Endothelial cell of umbilical vein (primary cell): ENCODE data around the gene TCF25. TPM values are rescaled to one million over a fixed set of nuclear protein-coding genes. Genes with fewer than 3 reads are reported as not detected.

Experiments used
- BruUV-seq: library from RNA; stranded (reverse); fragments of 400-500 nt; replicated peaks from 2 replicates; lab custom pipeline; 2021; lab: Mats Ljungman, UMichigan
- CTCF ChIA-PET: fragments of 300-600, 350-600 bp; sonication (Branson Sonifier 250); formaldehyde crosslinking; loops from one replicate; lab custom pipeline; 2021; ENCODE audit warnings: antibody characterized with exemption, inconsistent platforms; lab: Charles Lee
- POLR2A ChIA-PET: fragments of 300-600, 350-600 bp; sonication (Branson Sonifier 250); formaldehyde crosslinking; loops from one replicate; lab custom pipeline; 2021; ENCODE audit warnings: antibody characterized with exemption, inconsistent platforms; lab: Charles Lee
- DNase-seq: peaks from one replicate; pipeline ENCODE4 v3.0.0-alpha.2; 2011; ENCODE audit warnings: low read depth, low spot score
- FAIRE-seq: peaks from 2 replicates; lab custom pipeline; 2011; peaks lifted over from hg19 to GRCh38; lab: Jason Lieb, UNC
- H2AFZ ChIP-seq: 2 replicates; pipeline ENCODE4 v1.6.0; 2012; ENCODE audit warnings: low read depth, low read length, control low read depth, inconsistent platforms
- H3K27ac ChIP-seq: 2 replicates; pipeline ENCODE4 v1.5.1; 2011; ENCODE audit warnings: low read depth, mild to moderate bottlenecking, control low read depth, low read length, moderate library complexity; ENCODE audit not compliant: insufficient read depth
- H3K27me3 ChIP-seq, 2 experiments: 2 replicates each; pipeline versions ENCODE4 v1.6.0 to v1.6.1; 2011; ENCODE audit warnings: low read length in 2 of 2, mixed read lengths in 1 of 2; ENCODE audit not compliant: control insufficient read depth in 2 of 2, insufficient read depth in 2 of 2
- H3K36me3 ChIP-seq, 2 experiments: 2 replicates in 1 of 2; 3 replicates in 1 of 2; pipeline ENCODE4 v1.5.1; 2011; ENCODE audit warnings: low read length in 2 of 2, mild to moderate bottlenecking in 1 of 2, moderate library complexity in 1 of 2; ENCODE audit not compliant: control insufficient read depth in 2 of 2, insufficient read depth in 2 of 2; ENCODE audit errors: extremely low read depth in 1 of 2
- H3K4me1 ChIP-seq: 3 replicates; pipeline ENCODE4 v1.5.1; 2011; ENCODE audit warnings: mild to moderate bottlenecking, low read length; ENCODE audit not compliant: control insufficient read depth, insufficient read depth; ENCODE audit errors: extremely low read depth
- H3K4me2 ChIP-seq: 2 replicates; pipeline ENCODE4 v1.6.1; 2011; ENCODE audit warnings: low read length, control low read depth, mixed read lengths; ENCODE audit not compliant: insufficient read depth
- H3K4me3 ChIP-seq, 3 experiments: fragments of 200-600 bp in 1 of 3; sonication (generic), shearing (Covaris generic) in 1 of 3; replicated peaks in 1 of 3; 2 replicates each; pipeline ENCODE4 v1.5.1; 2011 to 2016; ENCODE audit warnings: control low read depth in 3 of 3, low read length in 3 of 3, mild to moderate bottlenecking in 2 of 3, inconsistent platforms in 1 of 3, low read depth in 1 of 3, moderate library complexity in 1 of 3; ENCODE audit not compliant: insufficient read depth in 1 of 3
- H3K79me2 ChIP-seq: 2 replicates; pipeline ENCODE4 v1.6.0; 2012; ENCODE audit warnings: low read length, inconsistent platforms; ENCODE audit not compliant: control insufficient read depth, insufficient read depth
- H3K9ac ChIP-seq: replicated peaks from 2 replicates; pipeline ENCODE3; 2011; ENCODE audit warnings: low read length, control low read depth; ENCODE audit not compliant: insufficient read depth; ENCODE audit errors: extremely low read depth
- H3K9me1 ChIP-seq: replicated peaks from 3 replicates; pipeline ENCODE4 v1.6.0; 2011; ENCODE audit warnings: mild to moderate bottlenecking, low read length; ENCODE audit not compliant: control insufficient read depth, insufficient read depth; ENCODE audit errors: extremely low read depth
- H3K9me3 ChIP-seq: replicated peaks from 2 replicates; pipeline ENCODE4 v1.5.1; 2012; ENCODE audit warnings: low read length, inconsistent platforms; ENCODE audit not compliant: control insufficient read depth, insufficient read depth
- H4K20me1 ChIP-seq: replicated peaks from 2 replicates; pipeline ENCODE3; 2011; ENCODE audit warnings: mild to moderate bottlenecking, low read length; ENCODE audit not compliant: control insufficient read depth, insufficient read depth; ENCODE audit errors: extremely low read depth
- CTCF ChIP-seq, 2 donors: IDR thresholded peaks; 1 replicate in 1 of 2; 2 replicates in 1 of 2; pipeline ENCODE4 v1.5.1; 2011; ENCODE audit warnings: low read length in 2 of 2, mild to moderate bottlenecking in 2 of 2, moderate library complexity in 2 of 2, control low read depth in 1 of 2, inconsistent platforms in 1 of 2, low read depth in 1 of 2; ENCODE audit not compliant: insufficient read depth in 1 of 2; ENCODE audit errors: extremely low read depth in 1 of 2
- EZH2 ChIP-seq: IDR thresholded peaks from 2 replicates; pipeline ENCODE4 v1.6.1; 2012; ENCODE audit warnings: borderline replicate concordance, low read depth, mild to moderate bottlenecking, moderate library complexity, low read length, inconsistent platforms; ENCODE audit not compliant: severe bottlenecking
- FOS ChIP-seq: IDR thresholded peaks from 2 replicates; pipeline ENCODE4 v1.6.1; 2011; ENCODE audit warnings: mild to moderate bottlenecking, low read length, moderate library complexity, borderline replicate concordance; ENCODE audit not compliant: insufficient read depth
- GATA2 ChIP-seq: IDR thresholded peaks from 2 replicates; pipeline ENCODE4 v1.7.0; 2011; ENCODE audit warnings: low read depth, mild to moderate bottlenecking, moderate library complexity, mixed read lengths, low read length; ENCODE audit not compliant: insufficient read length, insufficient read depth
- JUN ChIP-seq: IDR thresholded peaks from 2 replicates; pipeline ENCODE4 v1.6.1; 2011; ENCODE audit warnings: borderline replicate concordance, low read depth; ENCODE audit not compliant: insufficient read length, insufficient read depth
- MAX ChIP-seq: IDR thresholded peaks from 2 replicates; pipeline ENCODE4 v1.6.1; 2011; ENCODE audit not compliant: insufficient read depth, insufficient read length
- MYC ChIP-seq: IDR thresholded peaks from one replicate; pipeline ENCODE4 v1.6.1; 2011; ENCODE audit warnings: mild to moderate bottlenecking, low read depth, low read length
- POLR2A ChIP-seq: IDR thresholded peaks from 2 replicates; pipeline ENCODE4 v1.6.1; 2012; ENCODE audit warnings: low read depth, mild to moderate bottlenecking, control low read depth, low read length
- POLR2AphosphoS5 ChIP-seq: IDR thresholded peaks from 2 replicates; pipeline ENCODE4 v1.6.1; 2012; ENCODE audit warnings: low read depth, mild to moderate bottlenecking, control low read depth, low read length, moderate library complexity; ENCODE audit not compliant: insufficient read depth
- dilution Hi-C: fragments of 300-500 bp; cut with MboI; formaldehyde crosslinking; loops from one replicate; pipeline ENCODE4 v1.15.0; 2019; ENCODE audit warnings: low sequenced_read_pairs; ENCODE audit not compliant: extremely low pct_ligation_motif_present
- intact Hi-C: fragments of 100-400 bp; cut with micrococcal nuclease; formaldehyde crosslinking; loops from one replicate; pipeline ENCODE4 v1.10.0; 2022
- polyA plus RNA-seq, 4 experiments: library from polyadenylated mRNA; depleted of rRNA in 3 of 4; stranded (reverse) in 3 of 4; unstranded in 1 of 4; fragments of >200 nt; gene quantifications; 2 replicates each; pipeline versions ENCODE4 v1.2.1 to v1.2.3, GENCODE V29; 2011 to 2012; ENCODE audit warnings: missing spikeins in 1 of 4
- total RNA-seq: library from RNA; stranded (reverse); gene quantifications from 2 replicates; pipeline ENCODE4 v1.2.3, GENCODE V29; 2021

Gene TCF25
- total and polyA plus RNA-seq, 2 donors (not counting 3 experiments of a cell fraction or from before 2014, with no cell fraction given): 193 to 234 TPM

DNA sequence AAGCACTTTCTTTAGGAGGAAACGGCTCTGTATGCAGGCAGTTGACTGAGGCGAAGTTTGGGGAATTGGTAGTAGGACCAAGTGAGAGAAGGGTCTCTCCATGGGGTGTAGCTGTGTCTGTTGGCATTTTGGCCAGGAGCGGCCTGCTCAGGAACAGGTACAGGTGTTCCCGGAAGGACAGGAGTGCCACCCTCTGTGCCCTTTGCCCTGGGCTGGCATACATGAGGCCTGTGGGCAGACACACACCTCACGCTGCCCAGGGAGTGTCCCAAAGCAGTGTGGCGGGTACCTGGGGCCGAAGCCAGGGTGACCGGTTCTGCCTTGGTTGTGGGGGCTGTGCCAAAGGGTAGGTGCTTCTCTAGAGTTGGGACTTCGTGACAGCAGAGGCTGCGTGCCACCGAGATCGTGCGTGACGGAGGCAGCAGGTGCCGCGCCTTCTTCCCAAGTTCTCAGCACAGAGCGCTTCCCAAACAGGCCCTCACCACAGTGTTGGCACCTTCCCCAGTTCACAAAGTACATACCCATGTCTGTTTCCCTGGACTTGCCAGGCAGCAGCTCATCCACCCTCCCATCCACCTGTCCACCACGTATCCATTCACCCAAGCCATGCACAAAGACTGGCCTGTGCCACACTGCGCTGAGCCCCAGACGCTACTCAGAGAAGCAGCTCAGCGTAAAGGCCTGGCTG lies 19.9 kb upstream of the TCF25 start:
- Histone ChIP-seq H3K36me3 (no peaks in the 10 kb centered on the region), H3K9ac (no peak overlapping the region), H3K79me2 (no peaks in the 10 kb centered on the region), H3K4me3 (no peak overlapping the region), H2AFZ (no peak overlapping the region), H3K4me2 (no peak overlapping the region), H3K9me3 (no peaks in the 10 kb centered on the region), H3K9me1 (no peaks in the 10 kb centered on the region), H3K27ac (no peak overlapping the region), H4K20me1 (no peaks in the 10 kb centered on the region), H3K27me3 (no peaks in the 10 kb centered on the region), H3K4me1 (no peaks in the 10 kb centered on the region)
- DNase-seq (no peak), FAIRE-seq (no peak)
- intact Hi-C loops: no loop called here
- dilution Hi-C loops: no loop called here
- ChIA-PET POLR2A (no interaction called here), CTCF (no interaction called here)
- no peak for TF ChIP-seq CTCF (IDR thresholded peaks at IDR 0.05; ENCODE audit: extremely low read depth in 1 of 2, insufficient read depth in 1 of 2, low read depth in 1 of 2, low read length in 2 of 2)
- TF ChIP-seq EZH2: no peak
- TF ChIP-seq FOS: no peak
- no peak for TF ChIP-seq MAX
- no peak for TF ChIP-seq POLR2AphosphoS5
- no peak for TF ChIP-seq JUN
- TF ChIP-seq POLR2A: no peak
- TF ChIP-seq GATA2: no peak
- TF ChIP-seq MYC: no peak
- BruUV-seq: no TSS peak
